NCI-H82 treated with DMSO at 0.1 percent for 48 hours (cell line): Measurements from ENCODE around the gene AASDH.

Experiments used
- DNase-seq: peaks from one replicate; lab custom pipeline; 2025; ENCODE audit not compliant: unreplicated experiment; lab: John Stamatoyannopoulos, UW

AASDH gene

GRCh38 chr4:56387023-56388001, at the start of gene AASDH:
AASDH (minus strand) TSS chr4:56387491; CDS start chr4:56384299, 3,192 bp downstream.
- DNase-seq: peak; percentile 83

- peak; percentile 89 for DNase-seq
Measured at GRCh38 chr4:56435140-56435926, 48.0 kb upstream of the AASDH start, which contains the start of gene PPAT. PPAT (minus strand) TSS chr4:56435615; CDS start chr4:56435477, 138 bp downstream.

- peak; percentile 32 for DNase-seq
Measured at GRCh38 chr4:56434599-56435139, 47.4 kb upstream of the AASDH start.

- no peak for DNase-seq
Measured at GRCh38 chr4:56433280-56433679, 46.0 kb upstream of the AASDH start.

GRCh38 chr4:56430203-56430602, 42.9 kb upstream of the AASDH start:
- no peak for DNase-seq

- no peak for DNase-seq
Measured at GRCh38 chr4:56427179-56427578, 39.9 kb upstream of the AASDH start.

GRCh38 chr4:56426273-56426672, 39.0 kb upstream of the AASDH start:
- DNase-seq: no peak

GRCh38 chr4:56425518-56425917, 38.2 kb upstream of the AASDH start:
- no peak for DNase-seq

- DNase-seq: no peak
Measured at GRCh38 chr4:56424697-56425514, 37.6 kb upstream of the AASDH start.

GRCh38 chr4:56424176-56424575, 36.9 kb upstream of the AASDH start:
- no peak for DNase-seq

GRCh38 chr4:56417396-56417795, 30.1 kb upstream of the AASDH start:
- DNase-seq: no peak

- no peak for DNase-seq
Measured at GRCh38 chr4:56416349-56416748, 29.1 kb upstream of the AASDH start.

GRCh38 chr4:56414135-56414670, 26.9 kb upstream of the AASDH start:
- no peak for DNase-seq

- peak; percentile 22 for DNase-seq
Measured at GRCh38 chr4:56410247-56411062, 23.2 kb upstream of the AASDH start.

GRCh38 chr4:56409511-56410090, 22.3 kb upstream of the AASDH start:
- no peak for DNase-seq

- DNase-seq: no peak
Measured at GRCh38 chr4:56408978-56409377, 21.7 kb upstream of the AASDH start.

- DNase-seq: no peak
Measured at GRCh38 chr4:56406151-56406550, 18.9 kb upstream of the AASDH start.

- no peak for DNase-seq
Measured at GRCh38 chr4:56405016-56405415, 17.7 kb upstream of the AASDH start.

GRCh38 chr4:56400560-56400959, 13.3 kb upstream of the AASDH start:
- no peak for DNase-seq
